DMS53 treated with DMSO at 0.1 percent for 48 hours (cell line): ENCODE data around the gene SLC7A8.

Source experiments
- DNase-seq: peaks from one replicate; lab custom pipeline; 2025; ENCODE audit not compliant: unreplicated experiment; lab: John Stamatoyannopoulos, UW

SLC7A8 gene

DNA sequence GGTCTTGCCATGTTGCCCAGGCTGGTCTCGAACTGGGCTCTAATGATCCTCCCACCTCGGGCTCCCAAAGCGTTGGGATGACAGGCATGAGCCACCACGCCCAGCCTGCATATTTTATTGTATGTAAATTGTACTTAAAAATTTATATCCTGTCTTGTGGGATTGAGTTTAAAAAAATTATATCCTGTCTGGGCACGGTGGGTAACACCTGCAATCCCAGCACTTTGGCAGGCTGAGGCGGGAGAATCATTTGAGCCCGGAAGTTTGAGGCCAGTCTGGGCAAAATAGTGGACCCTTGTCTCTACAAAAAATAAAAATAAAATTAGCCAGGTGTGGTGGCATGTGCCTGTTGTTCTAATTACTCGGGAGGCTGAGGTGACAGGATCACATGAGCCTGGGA lies 50.5 kb downstream of the SLC7A8 start:
- DNase-seq, result no peak

DNA sequence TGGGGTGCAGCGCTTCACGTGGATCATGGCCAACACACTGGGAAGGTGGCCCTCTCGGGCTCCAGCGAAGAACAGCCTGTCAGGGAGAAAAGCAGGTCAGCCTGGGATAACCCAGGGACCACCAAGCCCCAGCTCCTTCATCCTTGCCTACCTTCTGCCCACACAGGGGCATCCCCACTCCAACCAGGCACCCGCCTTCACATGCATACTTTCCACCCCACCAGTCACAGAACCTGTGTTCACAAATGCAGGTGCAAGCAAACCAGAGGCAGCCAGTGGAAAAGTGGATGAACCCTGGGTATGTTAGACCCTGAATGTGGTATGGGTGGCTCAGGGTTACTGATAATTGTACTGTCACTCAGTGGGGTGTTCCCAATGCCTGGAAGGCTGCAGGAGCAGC lies 52.0 kb downstream of the SLC7A8 start:
- no peak for DNase-seq

DNA sequence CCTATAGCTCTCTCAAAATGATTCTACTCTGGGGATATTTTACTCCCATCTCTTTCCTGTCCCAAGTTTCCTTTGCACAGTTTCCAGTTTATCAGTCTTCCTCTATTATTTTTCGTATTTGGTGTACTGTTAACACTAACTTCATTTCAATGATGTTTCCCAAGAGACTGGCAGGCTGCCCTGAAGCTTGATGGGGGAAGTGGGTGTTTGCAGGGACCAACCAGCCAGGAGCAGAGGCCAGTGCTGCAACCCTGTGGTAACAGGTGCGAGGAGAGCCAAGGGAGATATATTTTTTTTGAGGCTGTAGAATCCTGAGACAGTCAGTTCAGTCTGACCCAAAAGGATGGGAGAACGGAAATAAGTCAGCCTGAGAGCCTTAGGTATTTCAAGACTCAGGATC lies 52.6 kb downstream of the SLC7A8 start:
- no peak for DNase-seq

DNA sequence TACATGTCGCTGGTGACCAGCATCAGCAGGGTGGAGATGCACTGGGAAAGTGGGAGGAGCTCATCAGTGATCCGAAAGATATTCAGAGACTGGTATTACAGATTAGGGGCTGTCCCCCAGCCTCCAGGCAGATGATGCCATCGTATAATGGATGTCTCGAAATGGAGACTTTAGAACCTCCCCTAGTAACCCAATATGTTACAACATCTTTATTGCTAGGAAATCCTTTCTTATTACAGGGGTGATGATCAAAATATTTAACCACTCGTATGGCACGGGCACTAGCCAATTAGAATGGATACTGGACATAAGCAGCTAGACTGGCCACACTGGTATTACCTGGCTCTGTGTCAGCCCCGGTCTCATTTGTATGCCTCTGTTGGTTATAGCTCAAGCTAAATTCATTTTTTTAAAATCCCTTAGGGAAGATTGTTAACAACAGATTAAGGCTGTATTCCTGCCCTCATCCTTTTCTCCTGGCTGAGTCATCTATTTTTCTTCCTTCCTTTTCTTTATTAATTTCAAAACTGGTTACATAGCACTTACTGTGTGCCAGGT lies 53.6 kb downstream of the SLC7A8 start:
- DNase-seq, result no peak

DNA sequence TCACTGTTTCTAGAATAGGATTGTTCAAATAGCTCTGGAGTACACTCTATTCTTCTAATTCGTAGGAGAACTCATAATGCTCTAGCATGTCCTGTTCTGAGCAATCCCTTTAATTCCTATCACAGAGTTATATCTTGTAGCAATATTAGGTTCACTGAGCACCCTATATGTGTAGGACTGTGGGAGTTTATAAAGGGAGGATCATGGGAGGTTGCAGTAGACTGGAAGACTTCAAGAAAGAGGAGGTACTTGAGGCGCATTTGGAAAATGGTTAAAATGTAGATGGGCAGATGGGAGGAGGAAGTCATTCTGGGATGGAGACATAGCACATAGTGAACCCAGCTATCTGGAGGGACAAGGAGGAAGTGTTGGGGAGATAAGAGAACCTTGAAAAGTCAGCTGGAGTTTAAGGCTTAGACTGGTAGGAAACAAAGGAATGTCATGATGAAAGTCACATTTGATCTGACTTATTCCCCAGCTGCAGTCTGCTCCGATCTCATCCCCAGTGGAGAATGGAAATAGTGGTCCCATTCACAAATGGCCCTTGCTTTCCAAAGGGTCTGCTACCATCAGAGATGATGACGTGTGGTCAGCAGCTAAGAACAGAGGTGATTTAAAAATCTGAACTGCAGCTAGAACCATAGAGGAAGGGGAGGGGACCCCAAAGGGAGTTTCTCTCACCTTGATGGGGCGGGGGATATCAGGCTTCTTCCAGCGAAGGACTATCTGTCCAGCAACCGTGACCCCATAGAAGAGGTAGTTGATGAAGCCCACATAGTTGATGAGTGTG lies 54.3 kb downstream of the SLC7A8 start:
- no peak for DNase-seq

DNA sequence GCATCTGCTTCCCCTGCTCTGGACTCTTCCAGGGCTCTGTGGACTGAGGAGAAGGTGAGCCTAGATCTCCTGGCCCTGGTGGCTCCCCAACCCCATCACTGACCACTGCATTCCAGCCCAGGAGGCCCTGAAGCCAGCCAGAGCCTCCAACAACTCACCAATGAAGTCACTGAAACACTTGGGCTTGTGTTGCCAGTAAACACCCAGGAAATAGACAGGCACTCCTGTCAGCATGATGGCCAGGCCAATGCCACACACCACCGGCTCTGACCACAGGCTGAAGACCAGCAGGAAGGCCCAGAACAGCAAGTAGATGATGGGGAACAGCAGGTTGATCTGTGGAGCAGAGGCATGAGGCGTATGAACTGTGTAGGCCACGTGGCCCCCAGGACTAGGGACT lies 55.6 kb downstream of the SLC7A8 start:
- no peak for DNase-seq

DNA sequence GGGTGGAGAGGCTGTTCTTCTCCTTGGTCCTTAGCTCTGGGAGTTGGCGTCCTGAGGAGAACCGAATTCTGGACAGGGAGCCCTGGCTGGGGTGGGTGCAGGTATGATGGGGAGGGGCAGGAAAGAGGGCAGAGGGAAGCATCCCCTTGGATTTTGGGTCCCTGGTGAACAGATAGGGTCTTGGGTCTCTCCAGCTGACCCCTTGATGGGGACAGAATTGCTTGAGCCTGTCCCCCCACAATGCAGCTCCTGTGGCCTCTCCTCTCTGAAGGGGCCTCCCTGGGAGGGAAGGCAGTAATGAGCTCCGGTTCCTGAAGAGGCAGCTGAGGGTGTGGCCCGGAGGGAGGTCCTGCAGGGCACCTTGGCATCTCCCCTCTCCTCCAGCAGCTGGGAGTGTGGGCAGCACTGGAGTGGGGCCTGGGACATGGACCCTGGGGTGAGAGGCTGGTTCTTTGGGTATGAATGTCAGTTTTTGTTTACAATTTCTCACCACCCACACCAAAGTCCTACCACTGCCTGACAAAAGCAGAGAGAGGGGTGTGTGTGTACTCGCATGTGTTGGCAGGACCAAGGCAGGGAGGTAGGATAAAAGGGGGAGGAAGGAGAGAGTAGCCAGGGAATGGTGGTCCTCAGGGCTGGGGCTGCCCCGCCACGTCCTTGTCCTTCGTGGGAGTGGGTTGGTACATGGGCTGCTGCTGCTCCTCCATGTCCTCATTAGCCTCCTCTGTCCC lies 56.7 kb downstream of the SLC7A8 start:
- no peak for DNase-seq

DNA sequence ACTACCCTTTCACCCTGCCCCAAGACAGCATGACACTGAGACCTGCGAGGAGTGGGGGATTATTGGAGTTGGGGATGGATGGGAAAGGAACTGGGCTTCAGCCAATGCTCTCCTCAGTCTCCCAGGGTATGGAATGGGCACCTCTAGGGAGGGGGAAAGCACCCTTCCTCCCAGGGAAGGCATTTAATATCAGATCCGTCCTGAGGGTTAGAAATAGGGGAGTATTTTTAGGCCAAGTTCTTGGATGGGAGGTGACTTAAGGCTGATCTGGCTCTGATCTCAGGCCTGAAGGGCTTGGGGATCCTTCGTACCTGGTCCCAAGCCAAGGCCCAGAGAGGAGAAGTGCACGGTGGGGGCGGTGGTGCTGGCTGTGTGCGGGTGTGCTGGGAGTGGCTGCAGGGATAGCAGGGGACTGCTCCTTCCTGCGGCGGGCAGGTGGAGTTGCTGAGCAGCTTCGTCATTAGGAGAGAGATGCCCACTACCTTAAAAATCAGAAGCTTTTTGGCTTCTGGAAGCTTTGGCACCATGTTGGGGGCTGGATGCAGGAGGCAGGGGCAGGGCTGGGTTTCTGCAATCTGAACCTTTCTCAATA lies 57.4 kb downstream of the SLC7A8 start:
- no peak for DNase-seq

DNA sequence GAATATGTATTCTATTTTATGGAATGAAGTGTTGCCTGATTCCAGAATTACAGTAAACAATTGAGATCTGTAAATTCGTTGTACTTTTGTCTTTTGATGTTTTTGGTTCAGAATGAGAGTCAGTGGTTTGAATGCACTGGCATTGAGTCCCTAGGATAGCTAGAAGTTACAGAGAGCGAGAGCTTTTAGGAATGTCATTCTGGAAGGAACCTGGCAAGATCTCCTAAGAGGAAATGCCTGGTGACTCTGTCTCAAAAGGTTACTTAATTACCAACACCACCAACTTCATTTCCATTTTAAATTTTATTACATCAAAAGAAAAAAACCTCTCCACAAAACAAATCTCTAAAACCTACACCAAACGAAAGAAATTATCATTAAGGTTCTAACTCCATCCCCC lies 58.4 kb downstream of the SLC7A8 start:
- DNase-seq, result no peak

DNA sequence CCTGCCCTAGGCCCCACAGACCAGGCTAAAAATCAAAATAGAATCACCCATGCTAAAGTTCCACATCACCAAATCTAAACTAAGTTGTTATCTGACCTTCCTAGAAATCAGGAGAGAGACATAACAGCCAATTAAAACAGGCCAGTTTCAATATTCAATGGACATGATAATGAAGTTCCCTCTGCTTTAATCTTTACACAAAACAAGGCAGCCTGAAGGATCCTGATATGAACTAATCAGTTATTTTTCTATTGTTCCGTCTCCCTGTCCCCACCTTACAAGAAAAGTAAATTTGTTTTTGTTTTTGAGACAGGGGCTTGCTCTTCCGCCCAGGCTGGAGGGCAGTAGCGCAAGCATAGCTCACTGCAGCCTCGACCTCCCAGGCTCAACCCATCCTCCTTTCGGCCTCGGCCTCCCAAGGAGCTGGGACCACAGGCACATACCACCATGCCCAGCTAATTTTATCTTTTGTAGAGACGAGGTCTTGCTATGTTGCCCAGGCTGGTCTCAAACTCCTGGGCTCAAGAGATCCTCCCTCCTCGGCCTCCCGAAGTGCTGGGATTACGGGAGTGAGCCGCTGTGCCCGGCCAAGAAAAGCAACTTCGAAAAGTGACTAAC lies 59.0 kb downstream of the SLC7A8 start:
- no peak for DNase-seq

DNA sequence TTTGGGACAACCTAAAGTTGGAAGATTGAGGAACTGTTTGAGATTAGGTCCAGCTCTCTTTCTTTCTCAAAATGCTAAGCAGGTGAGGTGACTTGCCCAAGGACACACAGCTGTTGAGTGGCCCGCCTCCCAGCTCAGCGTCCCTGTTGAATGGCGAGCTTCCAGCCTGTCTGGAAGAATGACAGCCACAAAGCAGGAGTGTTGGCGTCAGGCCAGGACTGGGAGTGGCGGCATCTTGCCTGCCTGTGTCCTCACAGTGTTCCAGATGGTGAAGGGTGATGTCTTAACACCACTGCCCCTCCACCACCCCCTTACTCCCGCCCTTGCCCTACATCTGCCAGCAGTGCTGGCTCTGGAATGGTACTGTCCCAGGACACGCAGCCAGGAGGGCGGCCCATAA lies 60.0 kb downstream of the SLC7A8 start:
- DNase-seq, result no peak

DNA sequence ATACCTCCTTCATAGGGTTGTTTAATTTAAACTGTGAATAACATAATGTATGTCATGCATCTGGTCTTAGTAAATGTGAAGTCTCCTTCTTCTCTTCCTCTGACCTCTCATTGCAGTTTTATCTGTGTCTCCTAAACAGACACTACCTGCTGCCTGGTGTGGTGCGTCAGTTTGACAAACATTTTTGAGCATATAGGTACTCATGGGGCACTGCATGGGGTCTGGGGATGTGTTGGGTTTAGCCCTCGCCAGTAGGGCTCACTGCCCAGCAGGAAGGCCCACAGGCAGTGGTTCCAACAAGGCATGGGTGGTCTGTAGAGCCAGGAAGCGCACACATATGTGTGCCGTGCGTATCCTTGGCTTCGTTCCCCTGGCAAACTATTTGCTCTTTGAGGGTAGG lies 61.4 kb downstream of the SLC7A8 start:
- DNase-seq, result no peak

DNA sequence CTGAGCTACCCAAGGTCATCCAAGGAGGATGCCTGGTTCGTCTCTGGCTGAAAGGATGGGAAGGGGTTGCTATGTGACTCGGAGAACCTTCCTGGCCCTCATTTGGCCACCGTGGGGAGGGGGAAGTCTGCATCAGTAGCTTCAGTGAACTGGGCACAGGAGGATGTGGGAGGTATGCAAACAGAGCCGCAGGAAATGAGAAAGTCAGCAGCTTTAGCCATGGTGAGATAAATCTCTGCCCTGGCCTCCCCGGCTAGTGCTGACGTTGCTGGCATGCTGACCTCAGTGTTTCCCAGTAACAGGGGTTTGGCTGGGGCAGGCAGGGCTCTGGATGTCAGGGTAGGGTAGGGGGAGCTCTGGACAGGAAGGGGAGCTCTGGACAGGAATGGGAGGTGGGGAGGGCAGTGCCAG lies 62.1 kb downstream of the SLC7A8 start:
- no peak for DNase-seq

DNA sequence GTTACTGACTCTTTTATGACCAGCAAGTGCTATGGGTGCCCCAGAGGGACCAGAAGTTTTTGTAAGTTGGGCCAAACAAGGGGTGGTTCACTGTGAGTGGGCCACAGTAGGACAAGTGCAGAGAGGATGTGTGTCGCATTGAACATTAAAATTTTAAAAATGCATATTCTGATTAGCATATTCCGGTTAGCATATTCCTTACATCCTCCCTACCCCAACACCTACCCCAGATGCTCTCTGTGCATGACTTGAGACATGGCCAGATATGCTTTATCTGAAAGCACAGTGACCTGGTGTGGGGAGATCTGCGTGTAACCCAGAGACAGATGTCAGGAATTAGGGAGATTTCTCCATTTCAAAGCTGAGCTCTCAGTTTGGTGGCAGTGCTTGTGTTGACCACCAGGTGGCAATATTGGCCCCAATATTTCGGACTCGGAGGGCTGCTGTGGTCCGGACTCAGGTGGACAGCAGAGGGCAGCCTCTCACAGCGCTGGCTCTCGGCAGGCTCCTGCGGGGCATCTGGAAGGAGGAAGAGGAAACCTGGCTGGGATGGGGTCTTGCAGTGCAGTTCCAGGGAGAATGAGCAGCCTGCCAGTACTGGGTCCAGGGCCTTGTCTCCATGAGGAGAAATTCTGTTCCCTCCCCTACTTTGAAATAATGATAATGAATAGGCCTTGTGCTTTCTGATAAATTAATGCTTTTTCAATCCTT lies 62.8 kb downstream of the SLC7A8 start:
- DNase-seq, result peak; percentile 51

DNA sequence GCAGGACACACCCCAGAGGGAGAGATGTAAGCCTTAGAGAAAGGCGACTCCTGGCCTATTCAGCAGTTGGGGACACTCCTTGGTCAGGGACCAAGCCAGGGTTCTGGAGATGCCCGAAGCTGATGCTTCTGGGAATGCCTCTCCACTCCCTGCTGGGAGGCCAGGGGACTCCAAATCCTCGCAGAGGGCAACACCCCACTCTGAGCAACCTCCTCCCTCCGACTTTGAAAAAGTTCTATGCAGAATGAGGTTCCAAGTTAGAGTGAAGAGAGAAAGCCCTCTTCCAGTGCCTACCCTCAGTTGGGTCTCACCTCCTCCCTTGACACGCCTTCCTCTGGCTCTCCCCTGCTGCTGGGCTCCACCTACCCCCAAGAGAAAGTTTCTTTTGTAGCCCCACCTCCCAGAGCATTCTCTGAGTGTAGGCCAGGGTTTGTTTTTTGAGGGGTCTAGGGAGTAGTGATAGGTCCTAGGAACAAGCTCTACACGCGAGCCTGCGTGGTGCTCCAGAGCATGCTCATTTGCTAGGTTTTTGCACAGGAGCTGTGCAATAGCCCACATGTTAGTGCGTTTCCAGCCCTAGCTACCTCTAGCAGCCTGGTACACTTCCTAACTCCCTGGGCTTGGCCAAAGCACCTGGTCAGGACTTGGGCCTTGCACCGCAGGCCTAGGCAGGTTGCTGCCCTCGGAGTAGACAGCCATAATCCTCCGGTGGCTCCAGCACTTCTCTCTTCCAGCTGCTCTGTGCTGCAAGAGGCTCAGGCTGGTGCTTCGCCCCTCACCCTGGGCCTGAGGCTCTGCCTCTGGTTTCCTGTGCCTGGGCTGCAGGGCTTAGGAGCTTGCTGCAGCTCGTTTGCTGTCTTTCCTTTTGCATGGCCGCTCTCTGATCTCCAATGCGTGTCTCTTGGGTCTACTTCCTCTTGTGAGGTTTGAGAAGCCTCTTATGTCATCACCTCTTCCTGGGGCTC lies 63.8 kb downstream of the SLC7A8 start:
- DNase-seq, result no peak

DNA sequence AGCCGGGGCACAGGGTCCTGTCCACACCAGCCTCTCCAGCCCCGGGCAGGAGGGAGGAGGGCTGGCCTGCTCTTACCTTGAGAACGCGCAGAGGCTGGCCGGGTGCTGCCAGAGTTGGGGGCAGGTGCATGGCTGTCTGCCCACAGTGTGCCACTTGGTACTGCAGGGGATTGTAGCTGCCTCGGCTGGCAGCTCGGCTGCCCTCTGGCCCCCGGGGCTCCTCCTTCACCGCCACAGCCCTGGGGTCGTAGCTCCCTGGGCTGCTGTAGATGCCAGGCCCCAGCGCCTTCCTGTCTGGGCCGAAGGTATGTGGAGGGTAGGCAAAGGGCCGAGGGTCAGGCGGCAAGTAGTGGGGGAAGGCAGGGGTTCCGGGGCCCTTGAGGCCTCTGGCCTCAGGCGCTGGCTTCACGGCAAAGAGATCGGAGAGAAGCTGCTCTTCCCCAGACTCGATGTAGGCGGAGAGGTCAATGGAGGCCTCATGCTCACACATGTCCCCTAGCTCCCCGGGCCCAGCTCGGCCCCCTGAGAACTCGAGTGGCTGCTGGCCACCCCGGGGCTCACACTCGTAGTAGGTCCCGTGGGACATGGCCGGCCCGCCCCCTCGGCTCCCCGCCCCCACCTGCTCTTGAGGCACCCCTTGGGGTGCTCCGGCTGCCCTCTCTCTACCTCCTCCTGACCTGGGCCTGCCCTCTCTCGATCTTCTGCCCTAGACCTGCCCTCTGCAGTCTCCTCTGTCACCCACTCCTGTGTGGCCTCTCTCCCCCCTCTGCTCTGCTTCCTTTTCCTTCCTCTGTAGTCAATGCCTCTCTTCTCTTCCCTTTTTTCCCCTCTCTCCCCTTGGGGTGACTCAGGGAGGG lies 64.7 kb downstream of the SLC7A8 start, which contains the start of gene CEBPE:
CEBPE (minus strand) TSS at position 750 of the 857 bp plus-strand sequence; CDS start at position 586, 164 bp downstream.
- no peak for DNase-seq

DNA sequence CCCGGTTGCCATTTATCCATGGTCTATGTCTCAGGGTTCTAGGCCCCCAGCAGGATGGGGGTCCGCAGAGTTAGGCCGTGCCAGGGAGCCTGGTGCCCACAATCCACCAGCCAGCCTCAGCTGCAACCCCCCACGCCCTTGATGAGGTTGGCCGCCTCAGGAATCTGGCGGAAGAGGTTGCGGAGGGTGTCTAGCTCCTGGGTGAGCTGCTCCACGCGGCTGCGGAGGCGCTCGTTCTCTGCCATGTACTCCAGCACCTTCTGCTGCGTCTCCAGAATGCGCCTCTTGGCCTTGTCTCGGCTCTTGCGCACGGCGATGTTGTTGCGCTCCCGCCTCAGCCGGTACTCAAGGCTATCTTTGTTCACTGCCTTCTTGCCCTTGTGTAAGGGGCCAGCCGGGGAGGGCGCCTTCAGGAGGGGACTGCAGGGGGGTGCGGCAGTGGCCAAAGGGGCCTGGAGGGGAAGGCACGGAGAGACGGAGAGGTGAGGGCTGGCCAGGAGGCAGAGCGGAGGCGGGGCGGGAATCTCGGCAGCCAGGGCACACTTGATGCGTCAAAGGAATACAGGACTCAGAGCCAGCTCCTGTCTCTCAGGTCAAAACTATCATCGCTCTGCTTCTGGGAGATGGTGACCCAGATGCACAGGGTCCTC lies 66.0 kb downstream of the SLC7A8 start:
- no peak for DNase-seq

DNA sequence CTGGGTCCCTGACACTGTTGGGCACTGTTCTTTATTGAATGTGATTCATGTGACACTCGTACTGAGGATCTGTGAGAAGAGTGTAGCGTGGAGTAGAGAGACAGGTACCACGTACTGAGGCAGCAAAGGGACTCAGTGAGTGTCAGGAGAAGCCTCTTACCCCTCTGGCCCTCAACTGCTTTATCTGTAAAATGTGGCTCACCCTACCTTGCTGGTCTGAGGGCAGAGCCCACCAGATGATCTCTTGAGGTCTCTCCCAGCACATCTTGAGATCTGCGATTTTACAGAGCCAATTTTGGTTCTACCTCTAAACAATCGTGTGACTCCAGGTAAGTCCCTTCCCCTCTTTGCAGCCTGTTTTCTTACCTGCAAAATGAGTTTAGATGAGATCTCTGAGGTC lies 67.5 kb downstream of the SLC7A8 start:
- DNase-seq, result no peak
